Measurements from ENCODE around the gene MAP2K6.

DNA sequence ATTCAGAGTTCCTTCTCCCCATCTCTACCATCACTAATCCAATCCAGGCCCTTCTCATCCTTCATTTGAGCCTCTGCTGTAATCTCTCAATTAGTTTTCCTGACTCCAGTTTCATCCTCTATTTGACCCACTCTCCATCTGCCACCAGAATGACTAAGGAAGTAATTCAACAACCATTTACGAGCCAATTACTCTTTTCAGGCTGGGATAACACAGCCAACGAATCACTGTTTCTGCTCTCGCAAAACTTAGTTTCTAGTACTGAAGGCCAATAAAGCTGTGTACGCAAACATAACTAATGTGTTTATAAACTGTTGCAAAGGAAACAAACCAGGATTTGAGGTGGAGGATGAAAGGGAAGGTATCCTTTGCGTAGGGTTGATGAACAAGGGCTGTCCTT, 53.7 kb downstream of the MAP2K6 start:
- TF ChIP-seq, protein P1, sequence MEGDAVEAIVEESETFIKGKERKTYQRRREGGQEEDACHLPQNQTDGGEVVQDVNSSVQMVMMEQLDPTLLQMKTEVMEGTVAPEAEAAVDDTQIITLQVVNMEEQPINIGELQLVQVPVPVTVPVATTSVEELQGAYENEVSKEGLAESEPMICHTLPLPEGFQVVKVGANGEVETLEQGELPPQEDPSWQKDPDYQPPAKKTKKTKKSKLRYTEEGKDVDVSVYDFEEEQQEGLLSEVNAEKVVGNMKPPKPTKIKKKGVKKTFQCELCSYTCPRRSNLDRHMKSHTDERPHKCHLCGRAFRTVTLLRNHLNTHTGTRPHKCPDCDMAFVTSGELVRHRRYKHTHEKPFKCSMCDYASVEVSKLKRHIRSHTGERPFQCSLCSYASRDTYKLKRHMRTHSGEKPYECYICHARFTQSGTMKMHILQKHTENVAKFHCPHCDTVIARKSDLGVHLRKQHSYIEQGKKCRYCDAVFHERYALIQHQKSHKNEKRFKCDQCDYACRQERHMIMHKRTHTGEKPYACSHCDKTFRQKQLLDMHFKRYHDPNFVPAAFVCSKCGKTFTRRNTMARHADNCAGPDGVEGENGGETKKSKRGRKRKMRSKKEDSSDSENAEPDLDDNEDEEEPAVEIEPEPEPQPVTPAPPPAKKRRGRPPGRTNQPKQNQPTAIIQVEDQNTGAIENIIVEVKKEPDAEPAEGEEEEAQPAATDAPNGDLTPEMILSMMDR (IDR thresholded peaks at IDR 0.05): no peak
- no peak for TF ChIP-seq POLR2A (IDR thresholded peaks at IDR 0.05)
